SK-N-SH treated with all-trans-retinoic acid at 6 μM for 48 hours (cell line): ENCODE results near the gene SNRPB.

Experiments
- ATAC-seq: fragments of 200-7000 bp; cut with Tn5 transposase; 3 replicates; pipeline ENCODE4 v1.9.1; 2020; ENCODE audit warnings: mild to moderate bottlenecking, moderate library complexity
- BACH2 ChIP-seq: fragments of 250-450 bp; sonication (Bioruptor Pico); IDR thresholded peaks from 2 replicates; pipeline ENCODE4 v1.9.0; 2021; ENCODE audit warnings: mild to moderate bottlenecking, borderline replicate concordance
- CSDC2 ChIP-seq: fragments of 250-450 bp; sonication (Bioruptor Pico); IDR thresholded peaks from 2 replicates; pipeline ENCODE4 v1.5.0; 2020; ENCODE audit warnings: mild to moderate bottlenecking, moderate library complexity
- ESRRG ChIP-seq: fragments of 250-450 bp; sonication (Bioruptor Pico); IDR thresholded peaks from 2 replicates; pipeline ENCODE4 v1.6.1; 2021; ENCODE audit warnings: mild to moderate bottlenecking
- GLIS3 ChIP-seq: fragments of 250-450 bp; sonication (Bioruptor Pico); IDR thresholded peaks from 2 replicates; pipeline ENCODE4 v1.5.0; 2020; ENCODE audit warnings: mild to moderate bottlenecking, moderate library complexity
- ISL1 ChIP-seq: fragments of 250-450 bp; sonication (Bioruptor Pico); IDR thresholded peaks from 2 replicates; pipeline ENCODE4 v2.1.2; 2022; ENCODE audit warnings: mild to moderate bottlenecking, moderate library complexity
- OSR1 ChIP-seq: fragments of 250-450 bp; sonication (Bioruptor Pico); IDR thresholded peaks from 2 replicates; pipeline ENCODE4 v1.8.0; 2022; ENCODE audit warnings: moderate library complexity, mild to moderate bottlenecking, inconsistent platforms
- POU6F1 ChIP-seq: fragments of 250-450 bp; sonication (Bioruptor Pico); IDR thresholded peaks from 2 replicates; pipeline ENCODE4 v1.8.0; 2021; ENCODE audit warnings: low read depth, mild to moderate bottlenecking, moderate library complexity, borderline replicate concordance
- PPARA ChIP-seq: fragments of 250-450 bp; sonication (Bioruptor Pico); IDR thresholded peaks from 2 replicates; pipeline ENCODE4 v1.5.0; 2020; ENCODE audit warnings: mild to moderate bottlenecking, borderline replicate concordance
- RARB ChIP-seq: fragments of 250-450 bp; sonication (Bioruptor Pico); IDR thresholded peaks from 2 replicates; pipeline ENCODE4 v1.8.0; 2021; ENCODE audit warnings: mild to moderate bottlenecking, moderate library complexity
- SNAI2 ChIP-seq: fragments of 250-450 bp; sonication (Bioruptor Pico); IDR thresholded peaks from 2 replicates; pipeline ENCODE4 v1.5.0; 2020; ENCODE audit warnings: mild to moderate bottlenecking, moderate library complexity
- TCF4 ChIP-seq: fragments of 250-450 bp; sonication (Bioruptor Pico); IDR thresholded peaks from 2 replicates; pipeline ENCODE4 v1.8.0; 2021; ENCODE audit warnings: mild to moderate bottlenecking, moderate library complexity, borderline replicate concordance
- TOX ChIP-seq: fragments of 250-450 bp; sonication (Bioruptor Pico); IDR thresholded peaks from 2 replicates; pipeline ENCODE4 v1.8.0; 2021; ENCODE audit warnings: mild to moderate bottlenecking, moderate library complexity, borderline replicate concordance
- TSHZ2 ChIP-seq: fragments of 250-450 bp; sonication (Bioruptor Pico); IDR thresholded peaks from 2 replicates; pipeline ENCODE4 v1.5.0; 2020; ENCODE audit warnings: mild to moderate bottlenecking, moderate library complexity
- ZFP3 ChIP-seq: fragments of 250-450 bp; sonication (Bioruptor Pico); IDR thresholded peaks from 2 replicates; pipeline ENCODE4 v1.5.0; 2020; ENCODE audit warnings: mild to moderate bottlenecking, moderate library complexity
- ZFP30 ChIP-seq: fragments of 450-650 bp; formaldehyde crosslinking; IDR thresholded peaks from 2 replicates; pipeline ENCODE4 v1.5.0; 2022; ENCODE audit warnings: mild to moderate bottlenecking, moderate library complexity
- ZNF565 ChIP-seq: fragments of 450-650 bp; formaldehyde crosslinking; conservative IDR thresholded peaks from 2 replicates; pipeline ENCODE4 v1.5.0; 2020; ENCODE audit warnings: low read depth, mild to moderate bottlenecking, moderate library complexity
- ZNF8 ChIP-seq: fragments of 450-650 bp; formaldehyde crosslinking; IDR thresholded peaks from 2 replicates; pipeline ENCODE4 v1.5.0; 2020; ENCODE audit warnings: mild to moderate bottlenecking, moderate library complexity
- TF ChIP-seq, protein P1 (sequence below): fragments of 250-450 bp; sonication (Bioruptor Pico); IDR thresholded peaks from 2 replicates; pipeline ENCODE4 v1.5.1; 2020; ENCODE audit warnings: low read depth, mild to moderate bottlenecking, moderate library complexity
- TF ChIP-seq, protein P2 (sequence below): fragments of 250-450 bp; sonication (Bioruptor Pico); IDR thresholded peaks from 2 replicates; pipeline ENCODE4 v1.5.1; 2021; ENCODE audit warnings: mild to moderate bottlenecking, moderate library complexity
- TF ChIP-seq, protein P3 (sequence below): fragments of 250-450 bp; sonication (Bioruptor Pico); IDR thresholded peaks from 2 replicates; pipeline ENCODE4 v1.8.0; 2020; ENCODE audit warnings: mild to moderate bottlenecking, moderate library complexity, borderline replicate concordance

Gene SNRPB

DNA sequence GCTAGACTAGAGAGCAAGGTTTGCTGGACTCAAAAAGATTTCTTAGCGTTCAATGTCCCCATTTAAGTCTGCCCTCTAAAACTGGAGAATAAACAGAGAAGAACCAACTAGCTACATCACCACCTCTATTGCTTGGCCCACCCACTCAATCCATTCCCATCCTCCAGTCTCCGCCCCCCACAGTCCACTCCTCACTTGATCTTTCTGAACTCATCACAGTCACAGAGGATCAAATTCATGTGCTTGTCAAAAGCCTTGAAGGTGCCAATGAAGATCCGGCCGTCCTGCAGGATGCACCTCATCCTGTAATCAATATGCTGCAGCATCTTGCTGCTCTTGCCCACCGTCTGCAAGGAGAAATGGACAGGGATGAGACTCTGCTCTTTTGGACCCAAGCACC lies 3.2 kb downstream of the SNRPB start (continued):
- TF ChIP-seq, protein P1, sequence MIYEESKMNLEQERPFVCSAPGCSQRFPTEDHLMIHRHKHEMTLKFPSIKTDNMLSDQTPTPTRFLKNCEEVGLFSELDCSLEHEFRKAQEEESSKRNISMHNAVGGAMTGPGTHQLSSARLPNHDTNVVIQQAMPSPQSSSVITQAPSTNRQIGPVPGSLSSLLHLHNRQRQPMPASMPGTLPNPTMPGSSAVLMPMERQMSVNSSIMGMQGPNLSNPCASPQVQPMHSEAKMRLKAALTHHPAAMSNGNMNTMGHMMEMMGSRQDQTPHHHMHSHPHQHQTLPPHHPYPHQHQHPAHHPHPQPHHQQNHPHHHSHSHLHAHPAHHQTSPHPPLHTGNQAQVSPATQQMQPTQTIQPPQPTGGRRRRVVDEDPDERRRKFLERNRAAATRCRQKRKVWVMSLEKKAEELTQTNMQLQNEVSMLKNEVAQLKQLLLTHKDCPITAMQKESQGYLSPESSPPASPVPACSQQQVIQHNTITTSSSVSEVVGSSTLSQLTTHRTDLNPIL (CRISPR knock-in tag): no peak

DNA sequence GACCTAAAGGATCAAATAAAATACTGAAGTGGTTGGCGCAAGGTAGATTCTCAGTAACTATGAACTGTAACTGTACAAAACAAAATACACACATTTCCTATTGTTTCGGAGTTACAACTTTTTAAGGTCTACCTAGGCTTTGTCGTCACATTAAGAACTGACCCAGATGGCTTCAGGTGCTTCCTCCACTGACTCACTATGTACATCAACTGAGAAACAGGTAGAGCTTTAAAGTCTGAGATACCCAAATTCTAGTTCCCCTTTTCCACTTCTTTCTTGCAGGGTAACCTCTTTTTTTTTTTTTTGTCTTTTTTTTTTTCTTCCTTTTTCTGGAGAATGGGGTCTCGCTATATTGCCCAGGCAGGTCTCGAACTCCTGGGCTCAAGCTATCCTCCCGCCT lies 5.5 kb downstream of the SNRPB start:
- no peak for ATAC-seq
- TF ChIP-seq OSR1 (CRISPR knock-in tag) (no peak), POU6F1 (CRISPR knock-in tag) (no peak), PPARA (CRISPR knock-in tag) (no peak), ZFP3 (CRISPR knock-in tag) (no peak), TCF4 (CRISPR knock-in tag) (no peak), ZNF8 (CRISPR knock-in tag) (no peak), ZNF565 (CRISPR knock-in tag) (no peak), ZFP30 (CRISPR knock-in tag) (no peak), CSDC2 (CRISPR knock-in tag) (no peak), BACH2 (CRISPR knock-in tag) (no peak), SNAI2 (CRISPR knock-in tag) (no peak), RARB (CRISPR knock-in tag) (no peak), TOX (CRISPR knock-in tag) (no peak)
- TF ChIP-seq, protein P2, sequence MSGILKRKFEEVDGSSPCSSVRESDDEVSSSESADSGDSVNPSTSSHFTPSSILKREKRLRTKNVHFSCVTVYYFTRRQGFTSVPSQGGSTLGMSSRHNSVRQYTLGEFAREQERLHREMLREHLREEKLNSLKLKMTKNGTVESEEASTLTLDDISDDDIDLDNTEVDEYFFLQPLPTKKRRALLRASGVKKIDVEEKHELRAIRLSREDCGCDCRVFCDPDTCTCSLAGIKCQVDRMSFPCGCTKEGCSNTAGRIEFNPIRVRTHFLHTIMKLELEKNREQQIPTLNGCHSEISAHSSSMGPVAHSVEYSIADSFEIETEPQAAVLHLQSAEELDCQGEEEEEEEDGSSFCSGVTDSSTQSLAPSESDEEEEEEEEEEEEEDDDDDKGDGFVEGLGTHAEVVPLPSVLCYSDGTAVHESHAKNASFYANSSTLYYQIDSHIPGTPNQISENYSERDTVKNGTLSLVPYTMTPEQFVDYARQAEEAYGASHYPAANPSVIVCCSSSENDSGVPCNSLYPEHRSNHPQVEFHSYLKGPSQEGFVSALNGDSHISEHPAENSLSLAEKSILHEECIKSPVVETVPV (CRISPR knock-in tag): no peak
- TF ChIP-seq, protein P1 (CRISPR knock-in tag): no peak
- TF ChIP-seq, protein P3, sequence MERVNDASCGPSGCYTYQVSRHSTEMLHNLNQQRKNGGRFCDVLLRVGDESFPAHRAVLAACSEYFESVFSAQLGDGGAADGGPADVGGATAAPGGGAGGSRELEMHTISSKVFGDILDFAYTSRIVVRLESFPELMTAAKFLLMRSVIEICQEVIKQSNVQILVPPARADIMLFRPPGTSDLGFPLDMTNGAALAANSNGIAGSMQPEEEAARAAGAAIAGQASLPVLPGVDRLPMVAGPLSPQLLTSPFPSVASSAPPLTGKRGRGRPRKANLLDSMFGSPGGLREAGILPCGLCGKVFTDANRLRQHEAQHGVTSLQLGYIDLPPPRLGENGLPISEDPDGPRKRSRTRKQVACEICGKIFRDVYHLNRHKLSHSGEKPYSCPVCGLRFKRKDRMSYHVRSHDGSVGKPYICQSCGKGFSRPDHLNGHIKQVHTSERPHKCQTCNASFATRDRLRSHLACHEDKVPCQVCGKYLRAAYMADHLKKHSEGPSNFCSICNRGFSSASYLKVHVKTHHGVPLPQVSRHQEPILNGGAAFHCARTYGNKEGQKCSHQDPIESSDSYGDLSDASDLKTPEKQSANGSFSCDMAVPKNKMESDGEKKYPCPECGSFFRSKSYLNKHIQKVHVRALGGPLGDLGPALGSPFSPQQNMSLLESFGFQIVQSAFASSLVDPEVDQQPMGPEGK (CRISPR knock-in tag): no peak

GRCh38 chr20:2463616-2464365 lies 6.8 kb downstream of the SNRPB start:
- TF ChIP-seq, protein P1 (CRISPR knock-in tag): no peak
- TF ChIP-seq, protein P2 (CRISPR knock-in tag): no peak
- TF ChIP-seq ZFP30 (CRISPR knock-in tag): no peak
- TF ChIP-seq TCF4 (CRISPR knock-in tag): no peak
- TF ChIP-seq, protein P3 (CRISPR knock-in tag): no peak
- TF ChIP-seq RARB (CRISPR knock-in tag): no peak
- no peak for TF ChIP-seq ISL1 (CRISPR knock-in tag)
- no peak for TF ChIP-seq GLIS3
- no peak for TF ChIP-seq TSHZ2 (CRISPR knock-in tag)
- TF ChIP-seq SNAI2 (CRISPR knock-in tag): no peak
- no peak for TF ChIP-seq ESRRG (CRISPR knock-in tag)
- TF ChIP-seq ZFP3 (CRISPR knock-in tag): no peak
- no peak for ATAC-seq
